OCI-LY1 (cell line): ENCODE results near the gene FAM174A.

Experiments used
- CTCF ChIP-seq: fragments of 200-600 bp; sonication (generic), shearing (Covaris generic); IDR thresholded peaks from 2 replicates; pipeline ENCODE4 v1.5.1; 2017; ENCODE audit warnings: mild to moderate bottlenecking, antibody characterized with exemption, low read length, moderate library complexity, mixed read lengths
- EZH2 ChIP-seq: fragments of 200-600 bp; sonication (generic), shearing (Covaris generic); IDR thresholded peaks from 2 replicates; pipeline ENCODE4 v1.8.0; 2017; ENCODE audit warnings: borderline replicate concordance, mixed run types, mild to moderate bottlenecking, antibody characterized with exemption, low read length, moderate library complexity, mixed read lengths

GRCh38 chr5:100584069-100584468, 48.9 kb downstream of the FAM174A start:
- TF ChIP-seq EZH2 = no peak
- TF ChIP-seq CTCF = no peak
